Bladder microvascular endothelial cell (primary cell): Measurements from ENCODE around the gene RRAD. TPM values are rescaled to one million over a fixed set of nuclear protein-coding genes. Genes with fewer than 3 reads are reported as not detected.

Experiments
- total RNA-seq: library from RNA; depleted of rRNA; stranded (reverse); fragments of >200 nt; gene quantifications from 2 replicates; pipeline ENCODE4 v1.2.3, GENCODE V29; 2014

The RRAD gene
- total RNA-seq: 1.1 and 2.1 TPM in 2 replicates

GRCh38 chr16:66925322-66925840 is at the start of gene RRAD:
RRAD (minus strand) TSS chr16:66925535; CDS start chr16:66925179, 356 bp downstream.

GRCh38 chr16:66961065-66961744 is 35.9 kb upstream of the RRAD start, which contains the start of gene CES3:
CES3 (plus strand) TSS chr16:66961266; CDS start chr16:66961308, 42 bp downstream.

GRCh38 chr16:66935314-66936011 is 10.1 kb upstream of the RRAD start, which contains the start of gene CES2:
CES2 (plus strand) TSS chr16:66935516; CDS start chr16:66935636, 120 bp downstream.

GRCh38 chr16:66934138-66934838 is 9.0 kb upstream of the RRAD start, which contains the start of gene CIAO2B:
CIAO2B (minus strand) TSS chr16:66934402; CDS start chr16:66934364, 38 bp downstream.

GRCh38 chr16:66918803-66919568 is 6.3 kb downstream of the RRAD start, which contains the start of gene CDH16:
CDH16 (minus strand) TSS chr16:66918885; CDS start chr16:66918065, 820 bp downstream.

GRCh38 chr16:66880288-66881013 is 44.9 kb downstream of the RRAD start, which contains the start of gene PDP2:
PDP2 (plus strand) TSS chr16:66880515; CDS start chr16:66884285, 3,770 bp downstream.

Other genes starting within 250 kb of the RRAD start
- 5.5 and 11.0 TPM in 2 replicates for gene CMTM4, start 228.8 kb downstream of the RRAD start, total RNA-seq
- 97.0 and 170 TPM in 2 replicates for gene DYNC1LI2, start 173.9 kb downstream of the RRAD start, total RNA-seq
- gene TERB1, start 124.0 kb downstream of the RRAD start, total RNA-seq: 0.06 and 0.16 TPM in 2 replicates
- 46.6 and 47.7 TPM in 2 replicates for gene NAE1, start 94.6 kb downstream of the RRAD start, total RNA-seq
- gene CA7, start 81.1 kb downstream of the RRAD start, total RNA-seq: not detected in 2 replicates
- 2.6 and 10.6 TPM in 2 replicates for gene PDP2, start 45.0 kb downstream of the RRAD start, total RNA-seq
- gene CDH16, start 6.7 kb downstream of the RRAD start, total RNA-seq: not detected in 2 replicates
- gene CIAO2B, start 8.9 kb upstream of the RRAD start, total RNA-seq: 131 and 136 TPM in 2 replicates
- gene CES2, start 10.0 kb upstream of the RRAD start, total RNA-seq: 14.2 and 17.7 TPM in 2 replicates
- not detected in 2 replicates for gene CES3, start 35.7 kb upstream of the RRAD start, total RNA-seq
- gene CES4A, start 63.1 kb upstream of the RRAD start, total RNA-seq: 0.49 and 1.7 TPM in 2 replicates
- 70.4 and 113 TPM in 2 replicates for gene CBFB, start 103.6 kb upstream of the RRAD start, total RNA-seq
- gene PHAF1, start 184.4 kb upstream of the RRAD start, total RNA-seq: 7.9 and 22.1 TPM in 2 replicates
- gene B3GNT9, start 225.5 kb upstream of the RRAD start, total RNA-seq: 1.3 and 4.0 TPM in 2 replicates
- gene TRADD, start 234.4 kb upstream of the RRAD start, total RNA-seq: 12.3 and 15.6 TPM in 2 replicates
- 4.6 and 5.0 TPM in 2 replicates for gene FBXL8, start 234.4 kb upstream of the RRAD start, total RNA-seq
- 1.9 and 4.0 TPM in 2 replicates for gene HSF4, start 239.2 kb upstream of the RRAD start, total RNA-seq
- gene NOL3, start 245.0 kb upstream of the RRAD start, total RNA-seq: 6.8 and 13.5 TPM in 2 replicates